Vagina (tissue), 2 donors: ENCODE measurements around the gene COPS4. TPM values are rescaled to one million over a fixed set of nuclear protein-coding genes. Genes with fewer than 3 reads are reported as not detected.
"Not testable (repeated sequence)": the region's sequence is repeated elsewhere in the genome, so short reads cannot be mapped to it uniquely, and the experiment has no call there.

Source experiments
- DNase-seq, 2 donors: peaks; one replicate each; pipeline ENCODE4 v3.0.0-alpha.2; 2017; ENCODE audit errors: extremely low spot score in 2 of 2
- H3K27ac ChIP-seq: fragments of 200-600 bp; sonication (generic); one replicate; pipeline ENCODE4 v1.5.1; 2019
- H3K27me3 ChIP-seq: fragments of 200-600 bp; sonication (generic); one replicate; pipeline ENCODE4 v1.5.1; 2019
- H3K36me3 ChIP-seq, 2 donors: fragments of 200-600 bp; sonication (generic); one replicate each; pipeline ENCODE4 v1.5.1; 2017 to 2019
- H3K4me1 ChIP-seq: fragments of 200-600 bp; sonication (generic); one replicate; pipeline ENCODE4 v1.5.1; 2019
- H3K4me3 ChIP-seq, 2 donors: fragments of 200-600 bp; sonication (generic); 1 replicate in 1 of 2; 2 replicates in 1 of 2; pipeline ENCODE4 v1.5.1; 2016 to 2019
- H3K9me3 ChIP-seq: fragments of 200-600 bp; sonication (generic); one replicate; pipeline ENCODE4 v1.5.1; 2019
- POLR2A ChIP-seq, 2 donors: fragments of 450-650 bp; IDR thresholded peaks; one replicate each; pipeline ENCODE4 v1.6.1; 2017; ENCODE audit warnings: antibody characterized with exemption in 2 of 2, mild to moderate bottlenecking in 2 of 2, moderate library complexity in 2 of 2
- POLR2AphosphoS5 ChIP-seq, 2 donors: sonication (generic); formaldehyde crosslinking; IDR thresholded peaks; one replicate each; pipeline ENCODE4 v1.9.0; 2017; ENCODE audit warnings: antibody characterized with exemption in 2 of 2, mild to moderate bottlenecking in 2 of 2, low read depth in 1 of 2; ENCODE audit not compliant: insufficient read depth in 1 of 2
- intact Hi-C: fragments of 100-400 bp; cut with DNase I; formaldehyde crosslinking; loops from one replicate; pipeline ENCODE4 v1.15.1; 2023
- total RNA-seq: library from RNA; depleted of rRNA; stranded (reverse); fragments of >200 nt; gene quantifications from one replicate; pipeline ENCODE4 v1.2.3, GENCODE V29; 2016
- TF ChIP-seq, protein P1 (sequence below), 3 experiments: fragments of 450-650 bp in 2 of 3; fragments of 200-600 bp in 1 of 3; sonication (generic) in 1 of 3; IDR thresholded peaks; one replicate each; pipeline ENCODE4 v1.5.1; 2017 to 2019; ENCODE audit warnings: antibody characterized with exemption in 3 of 3, mild to moderate bottlenecking in 2 of 3, moderate library complexity in 2 of 3

The COPS4 gene
- total RNA-seq, 1 donor from 2014 or later, result 18.7 TPM

DNA sequence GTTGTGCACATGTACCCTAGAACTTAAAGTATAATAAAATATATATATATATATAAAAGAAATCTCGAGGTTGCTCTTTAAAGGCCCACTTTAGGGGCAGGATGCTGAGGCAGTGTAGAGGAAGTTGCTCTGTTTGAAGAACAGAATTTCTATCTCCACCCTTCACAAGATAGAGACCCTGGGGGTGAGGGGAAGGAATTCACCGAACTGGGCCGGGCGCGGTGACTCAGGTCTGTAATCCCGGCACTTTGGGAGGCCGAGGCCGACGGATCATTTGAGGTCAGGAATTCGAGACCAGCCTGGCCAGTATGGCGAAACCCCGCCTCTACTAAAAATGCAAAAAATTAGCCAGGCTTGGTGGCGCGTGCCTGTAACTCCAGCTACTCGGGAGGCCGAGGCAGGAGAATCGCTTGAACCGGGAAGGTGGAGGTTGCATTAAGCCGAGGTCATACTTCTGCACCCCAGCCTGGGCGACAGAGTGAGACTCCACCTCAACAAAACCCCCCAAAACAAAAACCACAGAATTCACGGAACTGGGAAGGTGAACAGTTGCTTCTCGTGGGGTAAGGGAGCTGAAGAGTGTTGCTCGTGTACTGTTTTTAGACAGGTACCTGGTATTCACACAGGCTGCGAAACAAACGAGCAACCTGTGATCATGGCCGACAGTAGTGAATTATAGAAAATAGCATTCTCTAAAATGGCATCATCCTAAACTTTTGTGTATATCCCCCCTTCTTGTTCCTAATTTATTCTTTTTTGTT is 73.3 kb downstream of the COPS4 start:
- TF ChIP-seq POLR2AphosphoS5 (IDR thresholded peaks at IDR 0.05; ENCODE audit: insufficient read depth in 1 of 2, low read depth in 1 of 2), result no peak
- no peak for TF ChIP-seq POLR2A (IDR thresholded peaks at IDR 0.05)
- TF ChIP-seq, protein P1, sequence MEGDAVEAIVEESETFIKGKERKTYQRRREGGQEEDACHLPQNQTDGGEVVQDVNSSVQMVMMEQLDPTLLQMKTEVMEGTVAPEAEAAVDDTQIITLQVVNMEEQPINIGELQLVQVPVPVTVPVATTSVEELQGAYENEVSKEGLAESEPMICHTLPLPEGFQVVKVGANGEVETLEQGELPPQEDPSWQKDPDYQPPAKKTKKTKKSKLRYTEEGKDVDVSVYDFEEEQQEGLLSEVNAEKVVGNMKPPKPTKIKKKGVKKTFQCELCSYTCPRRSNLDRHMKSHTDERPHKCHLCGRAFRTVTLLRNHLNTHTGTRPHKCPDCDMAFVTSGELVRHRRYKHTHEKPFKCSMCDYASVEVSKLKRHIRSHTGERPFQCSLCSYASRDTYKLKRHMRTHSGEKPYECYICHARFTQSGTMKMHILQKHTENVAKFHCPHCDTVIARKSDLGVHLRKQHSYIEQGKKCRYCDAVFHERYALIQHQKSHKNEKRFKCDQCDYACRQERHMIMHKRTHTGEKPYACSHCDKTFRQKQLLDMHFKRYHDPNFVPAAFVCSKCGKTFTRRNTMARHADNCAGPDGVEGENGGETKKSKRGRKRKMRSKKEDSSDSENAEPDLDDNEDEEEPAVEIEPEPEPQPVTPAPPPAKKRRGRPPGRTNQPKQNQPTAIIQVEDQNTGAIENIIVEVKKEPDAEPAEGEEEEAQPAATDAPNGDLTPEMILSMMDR (IDR thresholded peaks at IDR 0.05), result no peak
- intact Hi-C loops, result no loop called here
- no peak for DNase-seq
- Histone ChIP-seq H3K4me1 (peaks cover 7% of the 10 kb centered on the region), H3K36me3 (no peaks in the 10 kb centered on the region), H3K27me3 (no peaks in the 10 kb centered on the region), H3K9me3 (no peaks in the 10 kb centered on the region), H3K27ac (no peak overlapping the region), H3K4me3 (no peak overlapping the region)

DNA sequence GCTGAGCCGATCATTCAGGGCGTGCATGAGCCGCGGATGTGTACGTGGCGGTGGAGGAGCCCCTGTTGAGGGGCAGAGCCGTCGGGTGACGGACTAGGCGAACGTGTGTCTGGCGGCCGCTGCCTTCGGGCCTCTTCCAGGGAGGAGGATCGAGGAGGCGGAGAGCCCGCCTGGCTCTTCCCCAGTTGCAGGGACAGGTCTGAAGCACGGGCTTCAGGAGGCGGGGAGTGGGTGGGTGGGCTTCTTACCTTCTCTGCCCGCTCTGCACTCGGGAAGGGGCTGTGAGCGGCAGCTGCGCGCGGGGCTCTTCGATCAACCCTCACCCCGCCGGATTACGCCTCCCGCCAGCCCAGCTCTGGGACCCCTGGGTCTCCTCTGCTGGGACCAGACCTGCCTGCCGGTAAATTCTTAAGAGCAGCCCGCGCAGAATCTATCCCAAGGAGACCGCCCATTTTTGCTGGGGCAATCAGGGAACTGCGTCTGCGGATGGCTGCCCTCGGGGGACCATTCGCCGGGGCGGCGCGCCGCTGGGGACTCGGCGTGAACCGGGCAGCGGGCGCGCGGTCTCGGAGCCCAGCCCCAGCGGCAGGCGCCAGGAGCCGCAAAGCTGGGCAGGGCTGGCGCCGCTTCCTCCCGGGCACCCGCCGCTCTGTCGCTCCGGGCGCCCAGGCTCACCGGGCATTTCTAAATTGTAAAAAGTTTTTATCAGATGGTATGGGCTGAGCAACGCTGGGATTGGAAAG is 74.7 kb downstream of the COPS4 start:
- Histone ChIP-seq H3K4me1 (peaks cover 7% of the 10 kb centered on the region), H3K36me3 (no peaks in the 10 kb centered on the region), H3K27me3 (no peaks in the 10 kb centered on the region), H3K27ac (peak overlapping the region; percentile 68), H3K4me3 (peak overlapping the region; percentile 57 to 60), H3K9me3 (no peaks in the 10 kb centered on the region)
- intact Hi-C loops, result no loop called here
- TF ChIP-seq POLR2AphosphoS5 (IDR thresholded peaks at IDR 0.05; ENCODE audit: insufficient read depth in 1 of 2, low read depth in 1 of 2) (no peak), POLR2A (IDR thresholded peaks at IDR 0.05) (no peak)
- TF ChIP-seq, protein P1 (IDR thresholded peaks at IDR 0.05), result no peak
- no peak for DNase-seq

DNA sequence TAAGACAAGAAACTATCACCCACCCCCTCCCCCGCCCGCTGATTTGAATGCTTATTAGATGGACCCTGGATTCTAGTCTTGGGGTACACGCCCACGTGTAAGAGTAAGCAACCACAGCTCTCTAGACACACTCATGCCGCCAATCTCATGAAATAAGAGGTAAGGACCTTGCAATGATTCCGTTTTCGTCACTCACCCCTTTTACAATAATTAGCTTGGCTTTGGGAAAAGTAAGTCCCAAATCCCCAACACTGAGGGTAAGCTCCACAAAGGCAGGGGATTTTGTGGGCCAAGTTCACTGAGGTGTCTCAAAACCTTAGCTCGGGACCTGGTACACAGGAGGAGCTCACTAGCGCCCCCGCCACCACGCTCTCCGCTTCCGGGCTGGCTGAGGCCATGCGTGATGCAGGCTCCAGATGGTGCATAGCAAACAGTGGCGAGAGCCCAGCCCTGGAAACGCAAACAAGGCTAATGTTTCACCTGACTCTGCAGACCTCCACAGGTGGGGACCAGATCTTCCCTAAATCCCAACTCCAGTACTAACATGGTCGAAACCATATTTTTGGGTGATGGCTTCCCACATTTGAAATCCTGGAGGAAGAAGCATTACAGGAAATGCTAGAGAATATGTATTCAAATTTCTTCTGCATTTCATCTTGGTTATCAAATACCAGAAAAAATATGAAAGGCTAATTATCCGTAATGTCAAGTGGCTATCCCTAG is 75.4 kb downstream of the COPS4 start:
- Histone ChIP-seq H3K4me1 (peaks cover 7% of the 10 kb centered on the region), H3K9me3 (no peaks in the 10 kb centered on the region), H3K27ac (peak overlapping the region; percentile 68), H3K36me3 (no peaks in the 10 kb centered on the region), H3K27me3 (no peaks in the 10 kb centered on the region), H3K4me3 (peak overlapping the region; percentile 57 to 60)
- intact Hi-C loops, result no loop called here
- TF ChIP-seq, protein P1 (IDR thresholded peaks at IDR 0.05), result peak in 1 of 3 experiments; percentile 48
- TF ChIP-seq POLR2A (IDR thresholded peaks at IDR 0.05) (no peak), POLR2AphosphoS5 (IDR thresholded peaks at IDR 0.05; ENCODE audit: insufficient read depth in 1 of 2, low read depth in 1 of 2) (peak in 1 of 2 donors; percentile 68)
- no peak for DNase-seq

GRCh38 chr4:83110970-83111750 is 76.2 kb downstream of the COPS4 start:
- DNase-seq, result no peak
- peaks cover 7% of the 10 kb centered on the region for H3K4me1 ChIP-seq
- TF ChIP-seq POLR2A (IDR thresholded peaks at IDR 0.05) (no peak), POLR2AphosphoS5 (IDR thresholded peaks at IDR 0.05; ENCODE audit: insufficient read depth in 1 of 2, low read depth in 1 of 2) (no peak)
- TF ChIP-seq, protein P1 (IDR thresholded peaks at IDR 0.05), result no peak
- H3K27ac ChIP-seq, result no peak overlapping the region
- no peaks in the 10 kb centered on the region for H3K27me3 ChIP-seq
- intact Hi-C loops, result no loop called here
- H3K36me3 ChIP-seq, result no peaks in the 10 kb centered on the region
- no peaks in the 10 kb centered on the region for H3K9me3 ChIP-seq
- H3K4me3 ChIP-seq, result peak overlapping the region in 1 of 2 donors; percentile 60

DNA sequence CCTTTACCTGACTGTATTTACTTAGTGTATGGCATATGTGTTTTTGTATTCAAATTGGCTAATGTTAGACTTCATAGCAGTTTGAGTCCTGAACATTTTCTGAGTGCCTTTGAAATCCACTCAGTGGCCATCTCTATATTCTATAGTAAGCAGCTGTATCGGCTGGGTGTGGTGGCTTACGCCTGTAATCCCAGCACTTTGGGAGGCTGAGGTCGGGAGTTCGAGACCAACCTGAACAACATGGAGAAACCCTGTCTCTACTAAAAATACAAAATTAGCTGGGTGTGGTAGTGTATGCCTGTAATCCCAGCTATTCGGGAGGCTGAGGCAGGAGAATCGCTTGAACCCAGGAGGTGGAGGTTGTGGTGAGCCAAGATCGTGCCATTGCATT is 76.8 kb downstream of the COPS4 start:
- H3K36me3 ChIP-seq, H3K4me1 ChIP-seq, intact Hi-C loops, H3K27ac ChIP-seq, H3K4me3 ChIP-seq, H3K27me3 ChIP-seq, H3K9me3 ChIP-seq, DNase-seq: not testable (repeated sequence)
